CD14-positive monocyte (primary cell): ENCODE data around the gene ICE1. TPM values are rescaled to one million over a fixed set of nuclear protein-coding genes. Genes with fewer than 3 reads are reported as not detected.
"Not testable (repeated sequence)": the region's sequence is repeated elsewhere in the genome, so short reads cannot be mapped to it uniquely, and the experiment has no call there.

Source experiments
- DNase-seq, 3 donors: peaks; one replicate each; pipeline ENCODE4 v3.0.0-alpha.2; 2011 to 2022
- H2AFZ ChIP-seq: 2 replicates; pipeline ENCODE4 v1.6.0; 2012; ENCODE audit warnings: mild to moderate bottlenecking, low read depth, low read length, inconsistent platforms; ENCODE audit not compliant: insufficient read depth, poor library complexity, severe bottlenecking
- H3K27ac ChIP-seq, 2 donors: 1 replicate in 1 of 2; 2 replicates in 1 of 2; pipeline ENCODE4 v1.5.1; 2012 to 2013; ENCODE audit warnings: low read length in 2 of 2, control low read depth in 1 of 2, inconsistent platforms in 1 of 2, low read depth in 1 of 2, mild to moderate bottlenecking in 1 of 2
- H3K27me3 ChIP-seq, 2 donors: one replicate each; pipeline versions ENCODE4 v1.6.0 to v1.6.1; 2011 to 2013; ENCODE audit warnings: low read length in 2 of 2; ENCODE audit not compliant: control insufficient read depth in 2 of 2, insufficient read depth in 2 of 2
- H3K36me3 ChIP-seq, 2 donors: replicated peaks in 1 of 2; 1 replicate in 1 of 2; 2 replicates in 1 of 2; pipeline versions ENCODE4 v1.5.1 to v1.6.1; 2012 to 2013; ENCODE audit warnings: low read length in 2 of 2, control low read depth in 1 of 2, inconsistent platforms in 1 of 2, mild to moderate bottlenecking in 1 of 2; ENCODE audit not compliant: insufficient read depth in 2 of 2, control insufficient read depth in 1 of 2
- H3K4me1 ChIP-seq, 2 donors: 1 replicate in 1 of 2; 2 replicates in 1 of 2; pipeline versions ENCODE4 v1.5.1 to v1.6.1; 2012 to 2013; ENCODE audit warnings: low read length in 2 of 2, control low read depth in 1 of 2, inconsistent platforms in 1 of 2, mild to moderate bottlenecking in 1 of 2, moderate library complexity in 1 of 2; ENCODE audit not compliant: insufficient read depth in 2 of 2, control insufficient read depth in 1 of 2
- H3K4me2 ChIP-seq: replicated peaks from 2 replicates; pipeline ENCODE3; 2012; ENCODE audit warnings: low read length, moderate library complexity, mild to moderate bottlenecking; ENCODE audit not compliant: poor library complexity, severe bottlenecking; ENCODE audit errors: extremely low read depth
- H3K4me3 ChIP-seq, 3 experiments: fragments of 200-600 bp in 1 of 3; sonication (generic) in 1 of 3; replicated peaks in 1 of 3; 1 replicate in 2 of 3; 2 replicates in 1 of 3; pipeline ENCODE4 v1.5.1; 2011 to 2013; ENCODE audit warnings: low read length in 3 of 3, mild to moderate bottlenecking in 3 of 3, control low read depth in 2 of 3, low read depth in 2 of 3, inconsistent platforms in 1 of 3, moderate library complexity in 1 of 3
- H3K79me2 ChIP-seq: 2 replicates; pipeline ENCODE4 v1.6.0; 2012; ENCODE audit warnings: mild to moderate bottlenecking, control low read depth, inconsistent platforms, low read length, moderate library complexity; ENCODE audit not compliant: insufficient read depth
- H3K9ac ChIP-seq: 2 replicates; pipeline ENCODE4 v1.6.0; 2017; ENCODE audit warnings: low read length, mild to moderate bottlenecking; ENCODE audit not compliant: insufficient read depth, poor library complexity, severe bottlenecking
- H3K9me3 ChIP-seq, 2 donors: replicated peaks in 1 of 2; 1 replicate in 1 of 2; 2 replicates in 1 of 2; pipeline versions ENCODE4 v1.5.1 to v1.6.1; 2012 to 2013; ENCODE audit warnings: low read length in 2 of 2, control low read depth in 1 of 2; ENCODE audit not compliant: control insufficient read depth in 1 of 2, insufficient read depth in 1 of 2
- H4K20me1 ChIP-seq: 2 replicates; pipeline ENCODE4 v1.6.0; 2012; ENCODE audit warnings: mild to moderate bottlenecking, low read length, control low read depth, moderate library complexity; ENCODE audit not compliant: insufficient read depth
- H3K27ac Mint-ChIP-seq, 7 donors: one replicate each; pipeline ENCODE4 v1.8.0; 2020; ENCODE audit warnings: mild to moderate bottlenecking in 7 of 7, mixed read lengths in 7 of 7, moderate library complexity in 6 of 7, inconsistent platforms in 2 of 7
- H3K27me3 Mint-ChIP-seq, 3 donors: one replicate each; pipeline ENCODE4 v1.8.0; 2021 to 2022; ENCODE audit warnings: low read depth in 3 of 3, mild to moderate bottlenecking in 3 of 3, mixed read lengths in 3 of 3, moderate library complexity in 3 of 3, inconsistent platforms in 1 of 3
- H3K36me3 Mint-ChIP-seq, 2 donors: one replicate each; pipeline ENCODE4 v1.8.0; 2020; ENCODE audit warnings: mixed read lengths in 2 of 2, inconsistent platforms in 1 of 2, mild to moderate bottlenecking in 1 of 2
- H3K4me1 Mint-ChIP-seq: one replicate; pipeline ENCODE4 v1.8.0; 2020; ENCODE audit warnings: mild to moderate bottlenecking, mixed read lengths
- H3K4me3 Mint-ChIP-seq, 2 donors: one replicate each; pipeline ENCODE4 v1.8.0; 2020; ENCODE audit warnings: mild to moderate bottlenecking in 2 of 2, mixed read lengths in 2 of 2, moderate library complexity in 1 of 2
- H3K9me3 Mint-ChIP-seq, 7 donors: one replicate each; pipeline ENCODE4 v1.8.0; 2020 to 2022; ENCODE audit warnings: mixed read lengths in 7 of 7, mild to moderate bottlenecking in 6 of 7, moderate library complexity in 6 of 7, inconsistent platforms in 2 of 7
- CTCF ChIP-seq: fragments of 200-600 bp; IDR thresholded peaks from one replicate; pipeline ENCODE4 v1.8.0; 2022; ENCODE audit warnings: antibody characterized with exemption, mild to moderate bottlenecking
- WGBS: methylation state at CpG from one replicate; pipeline ENCODE4 v1.1.5; 2013; ENCODE audit warnings: missing lambda C conversion rate; ENCODE audit not compliant: insufficient coverage; 5-methylcytosine and 5-hydroxymethylcytosine counted together
- intact Hi-C, 2 donors: fragments of 100-400 bp; cut with micrococcal nuclease; formaldehyde crosslinking; loops; one replicate each; pipeline versions ENCODE4 v1.15.0 to v1.15.1; 2023
- polyA plus RNA-seq, 3 donors: library from polyadenylated mRNA; depleted of rRNA in 1 of 3; unstranded in 2 of 3; stranded (reverse) in 1 of 3; fragments of 300-500 nt in 2 of 3; fragments of >200 nt in 1 of 3; fragmentation: Illumina TruSeq in 2 of 3; gene quantifications; 1 replicate in 2 of 3; 2 replicates in 1 of 3; pipeline ENCODE4 v1.2.3, GENCODE V29; 2012 to 2021

ICE1 gene
- polyA plus RNA-seq, 3 donors = 2.4 to 8.2 (median 6.4) TPM

GRCh38 chr5:5492087-5492933 lies 69.8 kb downstream of the ICE1 start:
- Histone ChIP-seq H4K20me1 (no peaks in the 10 kb centered on the region), H3K4me2 (peak overlapping the region; percentile 5), H3K27ac (no peak overlapping the region), H3K4me3 (no peak overlapping the region), H3K79me2 (no peaks in the 10 kb centered on the region), H3K9ac (no peak overlapping the region), H2AFZ (no peak overlapping the region), H3K4me1 (peaks cover 4 to 17% of the 10 kb centered on the region in 2 donors), H3K27me3 (peaks cover 2 to 26% of the 10 kb centered on the region in 2 donors), H3K36me3 (peaks cover 10 to 38% of the 10 kb centered on the region in 2 donors), H3K9me3 (no peaks in the 10 kb centered on the region)
- Mint-ChIP-seq H3K9me3 (no peaks in the 10 kb centered on the region), H3K36me3 (peaks cover 23 to 24% of the 10 kb centered on the region in 2 donors), H3K27ac (peak overlapping the region in 2 of 7 donors; percentile 27 to 68), H3K27me3 (peaks cover 19 to 29% (median 23%) of the 10 kb centered on the region in 3 donors), H3K4me3 (peak overlapping the region; percentile 37 to 64), H3K4me1 (peaks cover 14% of the 10 kb centered on the region)
- intact Hi-C loops = loop anchor here in 1 of 2 donors (10.0 kb wide), 1 partner anchor 1252 kb away; no protein-coding TSS in a partner anchor
- TF ChIP-seq CTCF = peak; percentile 62
- WGBS = 57% methylated on average over 8 of the region's 12 CpGs
- peak; percentile 17 to 21 (median 21) for DNase-seq

- intact Hi-C loops = loop anchor here in 1 of 2 donors (10.0 kb wide), 1 partner anchor 1252 kb away; no protein-coding TSS in a partner anchor
- H3K79me2 ChIP-seq, DNase-seq, H3K27ac ChIP-seq, H3K9me3 ChIP-seq, H4K20me1 ChIP-seq, H2AFZ ChIP-seq, H3K9ac ChIP-seq, H3K4me3 ChIP-seq, H3K9me3 Mint-ChIP-seq, H3K4me2 ChIP-seq: not testable (repeated sequence)
- Mint-ChIP-seq H3K27ac (peak overlapping the region in 1 of 7 donors; percentile 27), H3K27me3 (peaks cover 21 to 35% (median 28%) of the 10 kb centered on the region in 3 donors), H3K4me3 (peak overlapping the region in 1 of 2 donors; percentile 64), H3K36me3 (peaks cover 22% of the 10 kb centered on the region in 2 donors), H3K4me1 (peaks cover 14% of the 10 kb centered on the region)
- no CpG with 5 or more reads among the region's 2 CpGs for WGBS
- H3K4me1 ChIP-seq = peaks cover 4 to 17% of the 10 kb centered on the region in 2 donors
- peaks cover 8 to 32% of the 10 kb centered on the region in 2 donors for H3K36me3 ChIP-seq
- peaks cover 2 to 26% of the 10 kb centered on the region in 2 donors for H3K27me3 ChIP-seq
Measured at GRCh38 chr5:5492934-5493271, 70.4 kb downstream of the ICE1 start.
